ENCODE measurements around the gene RAB8A.
"Not testable (repeated sequence)": the region's sequence is repeated elsewhere in the genome, so short reads cannot be mapped to it uniquely, and the experiment has no call there.

RAB8A gene

GRCh38 chr19:16143399-16144215 lies 31.9 kb downstream of the RAB8A start, which contains the start of gene HSH2D:
Gene HSH2D (plus strand): TSS chr19:16143685. CDS start chr19:16148751, 5,066 bp downstream.
- no peak for DNase-seq (ENCODE audit: low spot score)

- DNase-seq (ENCODE audit: low spot score): no peak
These were observed 32.5 kb downstream of the RAB8A start for GRCh38 chr19:16144216-16144581.

GRCh38 chr19:16146112-16146511 lies 34.4 kb downstream of the RAB8A start:
- DNase-seq (ENCODE audit: low spot score): no peak

- no peak for DNase-seq (ENCODE audit: low spot score)
These were observed 36.9 kb downstream of the RAB8A start for GRCh38 chr19:16148443-16149229.

DNA sequence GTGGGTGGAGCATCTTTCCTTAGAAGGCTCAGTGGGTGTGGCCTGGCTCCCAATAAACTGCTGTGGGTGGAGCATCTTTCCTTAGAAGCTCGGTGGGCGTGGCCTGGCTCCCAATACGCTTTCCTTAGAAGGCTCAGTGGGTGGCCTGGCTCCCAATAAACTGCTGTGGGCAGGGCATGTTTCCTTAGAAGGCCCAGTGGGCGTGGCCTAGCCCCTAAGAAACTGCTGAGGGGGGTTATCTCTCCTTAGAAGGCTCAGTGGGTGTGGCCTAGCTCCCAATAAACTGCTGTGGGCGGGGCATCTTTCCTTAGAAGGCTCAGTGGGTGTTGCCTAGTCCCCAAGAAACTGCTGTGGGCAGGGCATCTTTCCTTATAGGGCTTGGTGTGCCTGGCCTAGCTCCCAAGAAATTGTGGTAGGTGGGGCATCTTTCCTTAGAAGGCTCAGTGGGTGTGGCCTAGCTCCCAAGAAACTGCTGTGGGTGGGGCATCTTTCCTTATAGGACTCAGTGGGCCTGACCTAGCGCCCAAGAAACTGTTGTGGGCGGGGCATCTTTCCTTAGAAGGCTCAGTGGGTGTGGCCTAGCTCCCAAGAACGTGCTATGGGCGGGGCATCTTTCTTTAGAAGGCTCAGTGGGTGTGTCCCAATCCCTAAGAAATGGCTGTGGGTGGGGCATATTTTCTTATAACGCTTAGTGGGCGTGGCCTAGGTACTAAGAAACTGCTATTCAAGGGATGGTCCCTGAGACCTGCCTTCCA lies 42.1 kb downstream of the RAB8A start:
- DNase-seq (ENCODE audit: low spot score): no peak

DNA sequence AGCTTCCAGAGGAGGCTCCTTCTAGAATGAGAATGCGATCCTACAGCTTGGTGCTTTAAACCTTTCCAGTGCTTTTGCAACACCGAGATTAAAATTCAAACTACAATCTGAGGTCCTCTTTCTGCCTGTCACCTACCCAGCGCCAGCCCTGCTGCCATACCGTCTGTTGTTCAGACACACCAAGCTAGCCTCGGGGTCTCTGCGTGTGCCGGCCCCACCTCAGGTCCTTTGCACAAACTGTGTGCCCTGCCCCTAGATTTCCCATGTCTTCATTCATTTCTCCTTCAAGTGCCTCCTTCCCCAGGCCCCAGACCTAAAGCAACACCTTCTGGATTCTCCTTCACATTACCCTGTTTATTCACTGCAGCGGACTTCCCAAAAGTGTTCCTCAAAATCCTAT lies 42.9 kb downstream of the RAB8A start:
- no peak for DNase-seq (ENCODE audit: low spot score)

GRCh38 chr19:16155128-16155527 lies 43.4 kb downstream of the RAB8A start:
- DNase-seq (ENCODE audit: low spot score): no peak

- no peak for DNase-seq (ENCODE audit: low spot score)
These were observed 45.2 kb downstream of the RAB8A start for GRCh38 chr19:16156904-16157303.

- DNase-seq (ENCODE audit: low spot score): no peak
These were observed 45.9 kb downstream of the RAB8A start for GRCh38 chr19:16157601-16158000.

GRCh38 chr19:16159655-16160054 lies 48.0 kb downstream of the RAB8A start:
- no peak for DNase-seq (ENCODE audit: low spot score)

DNA sequence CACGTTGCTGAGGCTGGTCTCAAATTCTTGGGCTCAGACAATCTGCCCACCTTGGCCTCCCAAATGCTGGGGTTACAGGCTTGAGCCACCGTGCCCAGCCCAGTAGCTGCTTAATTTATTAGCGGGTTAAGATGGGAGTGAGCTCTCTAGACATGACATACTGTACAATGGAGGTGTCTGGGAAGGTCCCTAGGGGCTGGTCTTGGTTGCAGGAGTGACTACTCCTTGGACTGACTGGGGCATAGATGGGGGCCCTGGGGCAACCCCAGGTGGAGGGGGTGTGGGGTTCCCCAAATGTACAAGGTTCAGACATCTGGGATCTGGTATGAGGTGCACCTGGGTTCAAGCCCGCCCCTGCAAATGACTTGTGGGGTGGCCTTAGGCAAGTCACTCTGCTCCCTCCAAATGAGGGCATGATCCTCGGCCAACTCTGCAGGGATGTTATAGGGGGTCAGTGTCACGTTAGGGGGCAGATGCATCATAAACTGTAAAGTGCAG lies 48.8 kb downstream of the RAB8A start:
- no peak for DNase-seq (ENCODE audit: low spot score)

GRCh38 chr19:16160943-16161560 lies 49.4 kb downstream of the RAB8A start:
- peak; percentile 73 for DNase-seq (ENCODE audit: low spot score)

DNA sequence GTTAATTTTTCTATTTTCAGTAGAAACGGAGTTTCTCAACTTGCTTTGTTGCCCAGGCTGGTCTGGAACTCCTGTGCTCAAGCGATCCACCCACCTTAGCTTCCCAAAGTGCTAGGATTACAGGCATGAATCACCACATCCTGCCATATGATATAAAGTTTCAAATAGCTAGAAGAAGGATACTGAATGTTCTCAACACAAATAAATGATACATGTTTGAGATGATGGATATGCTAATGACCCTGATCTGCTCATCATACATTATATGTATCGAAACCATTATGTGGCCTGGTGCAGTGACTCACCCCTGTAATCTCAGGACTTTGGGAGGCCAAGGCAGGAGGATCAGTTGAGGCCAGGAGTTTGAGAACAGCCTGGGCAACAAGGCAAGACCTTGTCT lies 50.2 kb downstream of the RAB8A start:
- no peak for DNase-seq (ENCODE audit: low spot score)

DNA sequence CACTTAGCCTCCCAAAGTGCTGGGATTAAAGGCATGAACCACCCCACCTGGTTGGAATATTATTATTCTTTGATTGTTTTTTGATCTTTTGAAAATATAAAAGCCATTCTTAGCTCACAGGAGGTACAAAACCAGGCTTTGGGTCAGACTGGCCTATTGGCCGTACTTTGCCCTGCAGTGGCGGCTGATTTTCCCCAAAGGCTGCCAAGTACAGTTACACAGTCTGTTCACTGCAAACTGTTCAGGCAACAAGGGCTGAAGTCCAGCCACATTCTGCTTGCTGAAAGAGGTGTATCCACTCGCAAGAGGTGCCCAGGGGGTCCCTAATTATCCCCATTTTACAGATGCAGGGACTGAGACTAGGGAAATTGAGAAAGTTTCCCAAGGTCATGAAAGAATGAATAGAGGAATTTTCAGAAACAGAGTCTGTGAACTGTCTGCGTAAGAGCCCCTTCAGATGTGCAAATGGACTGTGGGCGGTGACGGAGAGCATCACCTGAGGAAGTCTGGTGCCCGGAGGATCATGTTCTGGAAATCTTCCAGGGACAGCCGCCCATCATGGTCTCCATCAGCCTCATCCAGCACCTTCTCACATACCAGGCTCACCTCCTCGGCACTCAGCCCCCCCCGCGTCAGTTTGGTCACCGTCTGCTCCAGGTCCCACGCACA lies 52.7 kb downstream of the RAB8A start:
- DNase-seq (ENCODE audit: low spot score): no peak

GRCh38 chr19:16166417-16166816 lies 54.7 kb downstream of the RAB8A start:
- no peak for DNase-seq (ENCODE audit: low spot score)

GRCh38 chr19:16167055-16167454 lies 55.4 kb downstream of the RAB8A start:
- DNase-seq (ENCODE audit: low spot score): no peak

GRCh38 chr19:16168465-16169081 lies 56.9 kb downstream of the RAB8A start:
- DNase-seq (ENCODE audit: low spot score): no peak

DNA sequence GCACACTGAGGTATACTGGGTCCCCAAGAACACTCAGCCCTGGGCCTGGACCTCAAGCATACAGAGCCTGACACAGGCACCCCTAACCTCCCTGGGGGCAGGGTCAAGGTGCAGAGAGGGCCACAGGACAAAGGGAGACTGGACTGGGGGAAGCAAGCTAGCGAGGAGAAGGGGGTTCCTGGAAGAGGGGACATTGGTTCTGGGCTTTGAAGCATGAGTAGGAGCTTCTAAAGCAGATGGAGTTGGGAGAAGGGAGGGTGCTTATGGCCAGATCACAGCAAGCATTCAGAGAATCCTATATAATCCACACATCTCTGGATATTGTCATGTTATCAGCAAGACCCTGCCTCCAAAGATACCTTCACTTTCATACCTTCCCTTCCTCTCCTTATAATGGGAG lies 58.4 kb downstream of the RAB8A start:
- no peak for DNase-seq (ENCODE audit: low spot score)

GRCh38 chr19:16175954-16176353 lies 64.3 kb downstream of the RAB8A start:
- no peak for DNase-seq (ENCODE audit: low spot score)

DNA sequence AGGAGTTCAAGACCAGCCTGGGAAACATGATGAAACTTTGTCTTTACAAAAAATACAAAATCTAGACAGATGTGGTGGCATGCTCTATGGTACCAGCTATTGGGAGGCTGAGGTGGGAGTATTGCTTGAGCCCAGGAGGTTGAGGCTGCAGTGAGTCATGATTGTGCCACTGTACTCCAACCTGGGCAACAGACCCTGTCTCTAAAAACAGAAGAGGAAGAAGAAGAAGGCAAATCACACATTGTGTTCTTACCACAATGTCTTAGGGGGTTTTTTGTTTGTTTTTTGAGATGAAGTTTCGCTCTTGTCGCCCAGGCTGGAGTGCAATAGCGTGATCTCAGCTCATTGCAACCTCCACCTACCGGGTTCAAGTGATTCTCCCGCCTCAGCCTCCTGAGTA lies 67.2 kb downstream of the RAB8A start:
- DNase-seq (ENCODE audit: low spot score): not testable (repeated sequence)

- peak; percentile 92 for DNase-seq (ENCODE audit: low spot score)
These were observed 68.9 kb downstream of the RAB8A start for GRCh38 chr19:16180611-16181010.

Measured in hepatic stellate cell (primary cell).